ENCODE results near the gene HEATR5A.

- TF ChIP-seq EP300 (IDR thresholded peaks at IDR 0.05; ENCODE audit: borderline replicate concordance in 1 of 2, low read depth in 1 of 2, low read length in 1 of 2) (no peak), REST (IDR thresholded peaks at IDR 0.05; ENCODE audit: low read depth, low read length) (no peak), CTCF (IDR thresholded peaks at IDR 0.05) (no peak), CHD2 (IDR thresholded peaks at IDR 0.05; ENCODE audit: low read length, partially characterized antibody) (no peak), JUND (IDR thresholded peaks at IDR 0.05) (no peak), SIN3A (IDR thresholded peaks at IDR 0.05; ENCODE audit: borderline replicate concordance, low read depth, low read length) (no peak), MAX (IDR thresholded peaks at IDR 0.05; ENCODE audit: low read depth) (no peak), GABPA (IDR thresholded peaks at IDR 0.05; ENCODE audit: low read depth) (no peak), RAD21 (IDR thresholded peaks at IDR 0.05; ENCODE audit: low read length) (no peak), NRF1 (IDR thresholded peaks at IDR 0.05; ENCODE audit: low read depth, low read length) (no peak)
Observed at GRCh38 chr14:31389946-31390345, 30.4 kb downstream of the HEATR5A start.
